HCT116 (cell line): ENCODE measurements around the gene TCTA. TPM values are rescaled to one million over a fixed set of nuclear protein-coding genes. Genes with fewer than 3 reads are reported as not detected.

Experiments used
- ATAC-seq: fragments of 200-7000 bp; cut with Tn5 transposase; 2 replicates; pipeline ENCODE4 v1.9.1; 2020; ENCODE audit warnings: mild to moderate bottlenecking, moderate library complexity
- BruUV-seq: library from RNA; stranded (reverse); fragments of 400-500 nt; replicated peaks from 2 replicates; lab custom pipeline; 2021; lab: Mats Ljungman, UMichigan
- CTCF ChIA-PET: fragments of 300-600 bp; sonication (Branson Sonifier 250); formaldehyde crosslinking; loops from one replicate; lab custom pipeline; 2021; ENCODE audit warnings: antibody characterized with exemption; lab: Charles Lee
- POLR2A ChIA-PET: fragments of 300-600, 350-600 bp; sonication (Branson Sonifier 250); formaldehyde crosslinking; loops from one replicate; lab custom pipeline; 2021; ENCODE audit warnings: antibody characterized with exemption; lab: Charles Lee
- RAD21 ChIA-PET, 2 experiments: fragments of 300-600 bp; sonication (Branson Sonifier 250); formaldehyde crosslinking; loops; one replicate each; lab custom pipeline; 2023; ENCODE audit warnings: low total read pairs in 2 of 2; ENCODE audit not compliant: uncharacterized antibody in 2 of 2, unreplicated experiment in 2 of 2, low non-redundant PET in 1 of 2; lab: Charles Lee
- DNase-seq: peaks from one replicate; pipeline ENCODE4 v3.0.0-alpha.2; 2010; ENCODE audit warnings: low read depth, low spot score
- H2AFZ ChIP-seq: fragments of 200-600 bp; shearing (Covaris generic), sonication (generic); 2 replicates; pipeline ENCODE4 v1.6.1; 2017; ENCODE audit warnings: low read depth, mixed run types, mixed read lengths, antibody characterized with exemption, low read length; ENCODE audit not compliant: poor library complexity, severe bottlenecking
- H3K27ac ChIP-seq: 2 replicates; pipeline ENCODE4 v1.5.1; 2012; ENCODE audit warnings: low read depth, low read length
- H3K27me3 ChIP-seq: fragments of 200-600 bp; sonication (generic); 2 replicates; pipeline ENCODE4 v1.6.1; 2016; ENCODE audit warnings: mixed run types, low read length, mixed read lengths; ENCODE audit not compliant: insufficient read depth
- H3K36me3 ChIP-seq, 2 experiments: fragments of 200-500 bp in 1 of 2; fragments of 200-600 bp in 1 of 2; sonication (Bioruptor generic) in 1 of 2; sonication (generic) in 1 of 2; 2 replicates each; pipeline versions ENCODE4 v1.5.1 to v1.6.1; 2014 to 2016; ENCODE audit warnings: low read length in 2 of 2, inconsistent platforms in 1 of 2, mixed read lengths in 1 of 2, mixed run types in 1 of 2; ENCODE audit not compliant: insufficient read depth in 2 of 2, control insufficient read depth in 1 of 2
- H3K4me1 ChIP-seq, 2 experiments: fragments of 200-600 bp in 1 of 2; sonication (generic) in 1 of 2; 2 replicates each; pipeline versions ENCODE4 v1.5.1 to v1.6.1; 2012 to 2017; ENCODE audit warnings: low read length in 2 of 2, inconsistent platforms in 1 of 2, mild to moderate bottlenecking in 1 of 2, mixed read lengths in 1 of 2, mixed run types in 1 of 2, moderate library complexity in 1 of 2; ENCODE audit not compliant: insufficient read depth in 2 of 2, control insufficient read depth in 1 of 2
- H3K4me2 ChIP-seq: fragments of 200-600 bp; sonication (generic); 2 replicates; pipeline ENCODE4 v1.6.1; 2017; ENCODE audit warnings: mixed run types, low read length, mixed read lengths
- H3K4me3 ChIP-seq, 2 experiments: fragments of 200-600 bp in 1 of 2; sonication (generic) in 1 of 2; replicated peaks in 1 of 2; 2 replicates each; pipeline ENCODE4 v1.5.1; 2011 to 2016; ENCODE audit warnings: low read length in 2 of 2, control low read depth in 1 of 2, low read depth in 1 of 2, mild to moderate bottlenecking in 1 of 2, mixed read lengths in 1 of 2, mixed run types in 1 of 2
- H3K79me2 ChIP-seq: fragments of 200-600 bp; sonication (generic); 2 replicates; pipeline ENCODE4 v1.6.1; 2017; ENCODE audit warnings: mild to moderate bottlenecking, mixed run types, low read length, moderate library complexity, mixed read lengths; ENCODE audit not compliant: insufficient read depth
- H3K9ac ChIP-seq: fragments of 200-600 bp; sonication (generic); 2 replicates; pipeline ENCODE4 v1.6.1; 2016; ENCODE audit warnings: low read length, mixed read lengths
- H3K9me2 ChIP-seq: fragments of 200-600 bp; sonication (generic), shearing (Covaris generic); 2 replicates; pipeline ENCODE4 v1.6.1; 2017; ENCODE audit warnings: mixed run types, mild to moderate bottlenecking, moderate library complexity; ENCODE audit not compliant: insufficient read depth
- H3K9me3 ChIP-seq, 2 experiments: fragments of 200-500 bp in 1 of 2; fragments of 200-600 bp in 1 of 2; sonication (Bioruptor generic) in 1 of 2; sonication (generic) in 1 of 2; 2 replicates each; pipeline ENCODE4 v1.6.1; 2014 to 2017; ENCODE audit warnings: low read length in 2 of 2, mixed read lengths in 2 of 2, inconsistent platforms in 1 of 2, low read depth in 1 of 2, mild to moderate bottlenecking in 1 of 2, mixed run types in 1 of 2, moderate library complexity in 1 of 2; ENCODE audit not compliant: control insufficient read depth in 1 of 2, insufficient read depth in 1 of 2
- H4K20me1 ChIP-seq: fragments of 200-600 bp; sonication (generic), shearing (Covaris generic); 2 replicates; pipeline ENCODE4 v1.6.1; 2017; ENCODE audit warnings: mixed run types, mild to moderate bottlenecking, moderate library complexity; ENCODE audit not compliant: insufficient read depth
- ATF3 ChIP-seq: IDR thresholded peaks from 2 replicates; pipeline ENCODE4 v1.6.1; 2012
- CBX3 ChIP-seq: IDR thresholded peaks from 2 replicates; pipeline ENCODE4 v1.6.1; 2012; ENCODE audit warnings: low read depth
- CEBPB ChIP-seq: IDR thresholded peaks from 2 replicates; pipeline ENCODE4 v1.6.1; 2012; ENCODE audit warnings: low read depth
- EGR1 ChIP-seq: IDR thresholded peaks from 2 replicates; pipeline ENCODE4 v1.6.1; 2012; ENCODE audit warnings: low read depth
- ELF1 ChIP-seq: IDR thresholded peaks from 2 replicates; pipeline ENCODE4 v1.6.1; 2012; ENCODE audit warnings: low read depth, borderline replicate concordance
- EZH2phosphoT487 ChIP-seq: fragments of 200-600 bp; IDR thresholded peaks from 2 replicates; pipeline ENCODE4 v1.6.1; 2018; ENCODE audit warnings: antibody characterized with exemption, borderline replicate concordance
- POLR2AphosphoS5 ChIP-seq: IDR thresholded peaks from 2 replicates; pipeline ENCODE4 v1.6.1; 2011; ENCODE audit warnings: mild to moderate bottlenecking, low read depth, low read length, moderate library complexity
- SIN3A ChIP-seq: IDR thresholded peaks from 2 replicates; pipeline ENCODE4 v1.6.1; 2012; ENCODE audit warnings: low read depth
- SRF ChIP-seq: IDR thresholded peaks from 2 replicates; pipeline ENCODE4 v1.6.1; 2012; ENCODE audit warnings: low read depth
- TCF7L2 ChIP-seq: IDR thresholded peaks from 2 replicates; pipeline ENCODE4 v1.7.0; 2011; ENCODE audit warnings: borderline replicate concordance, inconsistent platforms; ENCODE audit not compliant: insufficient read depth, insufficient read length; ENCODE audit errors: extremely low read depth
- ZFX ChIP-seq: fragments of 450-650 bp; IDR thresholded peaks from 2 replicates; pipeline ENCODE4 v1.6.1; 2017
- intact Hi-C: fragments of 100-400 bp; cut with micrococcal nuclease; formaldehyde crosslinking; loops from 2 replicates; pipeline ENCODE4 v1.10.0; 2022
- total RNA-seq: library from RNA; stranded (reverse); gene quantifications from one replicate; pipeline ENCODE4 v1.2.1, GENCODE V29; 2021; ENCODE audit not compliant: unreplicated experiment
- TF ChIP-seq, protein P1 (sequence below), 3 experiments: fragments of 200-600 bp in 1 of 3; sonication (generic) in 1 of 3; IDR thresholded peaks in 2 of 3; conservative IDR thresholded peaks in 1 of 3; 2 replicates each; pipeline ENCODE4 v1.5.1; 2012 to 2017; ENCODE audit warnings: low read depth in 2 of 3, low read length in 2 of 3, antibody characterized with exemption in 1 of 3, borderline replicate concordance in 1 of 3, control low read depth in 1 of 3, mild to moderate bottlenecking in 1 of 3, mixed read lengths in 1 of 3, mixed run types in 1 of 3, moderate library complexity in 1 of 3; ENCODE audit not compliant: insufficient read depth in 1 of 3

Gene TCTA
- total RNA-seq, 1 experiment from 2014 or later: 11.9 TPM

- TF ChIP-seq, protein P1, sequence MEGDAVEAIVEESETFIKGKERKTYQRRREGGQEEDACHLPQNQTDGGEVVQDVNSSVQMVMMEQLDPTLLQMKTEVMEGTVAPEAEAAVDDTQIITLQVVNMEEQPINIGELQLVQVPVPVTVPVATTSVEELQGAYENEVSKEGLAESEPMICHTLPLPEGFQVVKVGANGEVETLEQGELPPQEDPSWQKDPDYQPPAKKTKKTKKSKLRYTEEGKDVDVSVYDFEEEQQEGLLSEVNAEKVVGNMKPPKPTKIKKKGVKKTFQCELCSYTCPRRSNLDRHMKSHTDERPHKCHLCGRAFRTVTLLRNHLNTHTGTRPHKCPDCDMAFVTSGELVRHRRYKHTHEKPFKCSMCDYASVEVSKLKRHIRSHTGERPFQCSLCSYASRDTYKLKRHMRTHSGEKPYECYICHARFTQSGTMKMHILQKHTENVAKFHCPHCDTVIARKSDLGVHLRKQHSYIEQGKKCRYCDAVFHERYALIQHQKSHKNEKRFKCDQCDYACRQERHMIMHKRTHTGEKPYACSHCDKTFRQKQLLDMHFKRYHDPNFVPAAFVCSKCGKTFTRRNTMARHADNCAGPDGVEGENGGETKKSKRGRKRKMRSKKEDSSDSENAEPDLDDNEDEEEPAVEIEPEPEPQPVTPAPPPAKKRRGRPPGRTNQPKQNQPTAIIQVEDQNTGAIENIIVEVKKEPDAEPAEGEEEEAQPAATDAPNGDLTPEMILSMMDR (IDR thresholded peaks at IDR 0.05 in 2 of 3, conservative IDR thresholded peaks at IDR 0.05 in 1 of 3; ENCODE audit: borderline replicate concordance in 1 of 3, insufficient read depth in 1 of 3, low read depth in 2 of 3, low read length in 2 of 3): no peak
- no peak for TF ChIP-seq EGR1
- no peak for TF ChIP-seq EZH2phosphoT487
- TF ChIP-seq ATF3: no peak
- TF ChIP-seq SIN3A: no peak
- TF ChIP-seq TCF7L2: no peak
- TF ChIP-seq ELF1: no peak
Measured at GRCh38 chr3:49410846-49411534, 1.2 kb upstream of the TCTA start (continued).

- intact Hi-C loops: no loop called here
- Histone ChIP-seq H3K4me2 (peak overlapping the region; percentile 88), H3K4me1 (peaks cover 36 to 58% of the 10 kb centered on the region in 2 experiments; a peak in 3 of 4 replicates), H3K79me2 (peaks cover 69% of the 10 kb centered on the region), H3K4me3 (peak overlapping the region; percentile 76 to 95), H4K20me1 (peaks cover 34% of the 10 kb centered on the region; the same call in 1 of the 2 replicates), H3K27ac (peak overlapping the region; percentile 95), H3K9me2 (no peaks in the 10 kb centered on the region), H3K9me3 (no peaks in the 10 kb centered on the region), H3K9ac (peak overlapping the region; percentile 98), H3K27me3 (no peaks in the 10 kb centered on the region), H2AFZ (no peak overlapping the region), H3K36me3 (peaks cover 0 to 14% of the 10 kb centered on the region in 2 experiments; a peak in 1 of 4 replicates)
- DNase-seq (no peak), ATAC-seq (peak; percentile 24)
- BruUV-seq: no TSS peak
- CTCF ChIA-PET: interaction anchor here (1.7 kb wide), 1 partner anchor 38 kb away, joined by 4 read pairs; no protein-coding TSS in a partner anchor
- TF ChIP-seq SRF: no peak
- peak; percentile 86 for TF ChIP-seq ZFX
- no peak for TF ChIP-seq EZH2phosphoT487
- TF ChIP-seq EGR1: no peak
- no peak for TF ChIP-seq POLR2AphosphoS5
- no peak for TF ChIP-seq ELF1
- no peak for TF ChIP-seq CEBPB
- no peak for TF ChIP-seq CBX3
- POLR2A ChIA-PET: interaction anchor here (0.7 to 2.3 kb wide), 6 partner anchors 9 to 72 kb away, joined by 3 to 13 read pairs (median 6); partner anchors contain the start of genes NICN1 and USP4
- RAD21 ChIA-PET: no interaction called here
Measured at GRCh38 chr3:49411535-49411967, 672 bp upstream of the TCTA start.
